T-helper 1 cell (primary cell): ENCODE data around the gene UBE2E1.
A peak's percentile ranks its signal among the peaks of the same experiment; 100 is the strongest.
"Not testable (repeated sequence)": the region's sequence is repeated elsewhere in the genome, so short reads cannot be mapped to it uniquely, and the experiment has no call there.

ENCODE experiments used
- DNase-seq, 5 donors: peaks; one replicate each; pipeline ENCODE4 v3.0.0-alpha.2; 2012 to 2020

UBE2E1 gene

GRCh38 chr3:23884481-23884880, 78.7 kb downstream of the UBE2E1 start:
- no peak for DNase-seq

GRCh38 chr3:23885210-23885609, 79.5 kb downstream of the UBE2E1 start:
- no peak for DNase-seq

- DNase-seq = no peak
Measured at GRCh38 chr3:23886311-23886710, 80.6 kb downstream of the UBE2E1 start.

- peak in 1 of 5 donors; percentile 12 for DNase-seq
Measured at GRCh38 chr3:23888617-23889228, 83.0 kb downstream of the UBE2E1 start.

GRCh38 chr3:23889386-23889785, 83.6 kb downstream of the UBE2E1 start:
- DNase-seq = no peak

DNA sequence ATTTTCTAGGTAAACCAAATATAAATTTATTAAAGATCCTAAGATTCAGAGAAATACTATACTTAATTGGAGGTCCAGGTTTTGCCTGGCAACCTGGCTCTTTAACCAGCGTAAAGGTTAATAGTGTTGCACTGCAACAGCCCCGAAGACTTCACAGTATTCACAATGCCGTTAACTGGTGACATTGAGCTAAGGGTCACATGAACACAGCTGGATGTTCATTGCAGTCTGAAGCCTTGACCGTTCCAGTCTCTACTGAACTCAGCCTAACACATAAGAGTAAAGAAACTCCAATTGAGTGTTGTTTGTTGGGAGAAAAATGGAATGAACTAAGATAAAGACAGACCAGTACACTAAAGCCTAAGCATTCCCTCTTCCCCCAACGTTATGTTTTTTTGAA, 84.2 kb downstream of the UBE2E1 start:
- no peak for DNase-seq

GRCh38 chr3:23894254-23895061, 88.7 kb downstream of the UBE2E1 start:
- DNase-seq = no peak

DNA sequence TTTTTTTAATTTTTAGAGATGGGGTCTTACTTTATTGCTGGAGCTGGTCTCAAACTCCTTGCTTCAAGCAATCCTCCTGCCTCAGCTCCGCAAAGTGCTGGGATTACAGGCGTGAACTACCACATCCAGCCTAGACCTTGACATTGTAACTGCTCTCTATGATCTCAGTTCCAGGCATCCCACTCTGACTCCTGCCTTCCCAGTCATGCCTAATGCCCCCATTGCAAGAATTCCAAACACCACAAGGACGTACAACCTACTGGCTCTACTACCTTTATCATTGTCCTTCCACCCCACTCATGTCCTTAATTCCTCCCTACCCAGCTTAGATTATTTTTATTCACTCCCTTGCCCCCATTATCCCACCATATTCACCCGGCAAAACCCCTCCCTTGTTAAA, 89.4 kb downstream of the UBE2E1 start:
- no peak for DNase-seq

DNA sequence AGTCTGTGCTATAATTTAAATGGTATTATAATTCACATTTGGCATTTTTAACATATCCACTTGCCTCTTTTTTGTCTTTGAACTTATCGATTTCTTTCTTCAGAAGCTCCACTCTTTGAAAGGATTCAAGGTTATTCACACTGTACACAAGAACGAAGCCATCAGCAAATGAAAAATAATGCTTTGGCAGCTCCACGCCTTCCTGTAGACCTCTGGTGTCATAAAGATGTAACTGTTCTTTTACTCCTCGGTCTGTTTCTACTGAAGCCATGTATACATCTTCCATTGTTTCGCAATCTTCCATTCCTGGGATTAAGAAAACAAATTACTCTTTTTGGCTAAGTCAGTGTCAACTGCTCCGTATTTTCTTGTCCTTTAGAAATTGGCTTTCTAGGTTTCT, 95.0 kb downstream of the UBE2E1 start:
- no peak for DNase-seq

DNA sequence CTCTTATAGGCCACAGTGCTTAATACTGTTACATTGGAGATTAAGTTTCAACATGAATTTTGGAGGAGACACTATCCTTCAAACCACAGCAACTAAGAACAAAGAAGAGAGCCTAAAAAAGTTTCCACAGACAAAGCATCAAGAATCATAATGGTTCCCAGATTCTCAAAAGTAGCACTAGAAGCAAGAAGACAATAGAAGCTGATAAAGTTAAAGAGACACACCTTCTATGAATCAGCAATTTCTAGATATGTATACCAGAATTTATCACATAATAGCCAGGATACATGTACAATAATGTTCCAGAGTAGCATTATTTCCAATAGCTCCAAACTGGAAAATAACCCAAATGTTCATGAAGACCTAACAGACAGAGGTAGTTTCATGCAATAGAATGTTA, 98.8 kb downstream of the UBE2E1 start:
- no peak for DNase-seq

GRCh38 chr3:23909341-23909740, 103.6 kb downstream of the UBE2E1 start:
- DNase-seq = no peak

GRCh38 chr3:23911397-23911796, 105.6 kb downstream of the UBE2E1 start:
- no peak for DNase-seq

DNA sequence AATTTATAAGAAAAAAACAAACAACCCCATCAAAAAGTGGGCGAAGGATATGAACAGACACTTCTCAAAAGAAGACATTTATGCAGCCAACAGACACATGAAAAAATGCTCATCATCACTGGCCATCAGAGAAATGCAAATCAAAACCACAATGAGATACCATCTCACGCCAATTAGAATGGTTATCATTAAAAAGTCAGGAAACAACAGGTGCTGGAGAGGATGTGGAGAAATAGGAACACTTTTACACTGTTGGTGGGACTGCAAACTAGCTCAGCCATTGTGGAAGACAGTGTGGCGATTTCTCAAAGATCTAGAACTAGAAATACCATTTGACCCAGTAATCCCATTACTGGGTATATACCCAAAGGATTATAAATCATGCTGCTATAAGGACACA, 106.6 kb downstream of the UBE2E1 start:
- DNase-seq = not testable (repeated sequence)

GRCh38 chr3:23913182-23913581, 107.4 kb downstream of the UBE2E1 start:
- DNase-seq = no peak

GRCh38 chr3:23913873-23914743, 108.4 kb downstream of the UBE2E1 start:
- no peak for DNase-seq

GRCh38 chr3:23915537-23916108, 109.9 kb downstream of the UBE2E1 start:
- DNase-seq = no peak

DNA sequence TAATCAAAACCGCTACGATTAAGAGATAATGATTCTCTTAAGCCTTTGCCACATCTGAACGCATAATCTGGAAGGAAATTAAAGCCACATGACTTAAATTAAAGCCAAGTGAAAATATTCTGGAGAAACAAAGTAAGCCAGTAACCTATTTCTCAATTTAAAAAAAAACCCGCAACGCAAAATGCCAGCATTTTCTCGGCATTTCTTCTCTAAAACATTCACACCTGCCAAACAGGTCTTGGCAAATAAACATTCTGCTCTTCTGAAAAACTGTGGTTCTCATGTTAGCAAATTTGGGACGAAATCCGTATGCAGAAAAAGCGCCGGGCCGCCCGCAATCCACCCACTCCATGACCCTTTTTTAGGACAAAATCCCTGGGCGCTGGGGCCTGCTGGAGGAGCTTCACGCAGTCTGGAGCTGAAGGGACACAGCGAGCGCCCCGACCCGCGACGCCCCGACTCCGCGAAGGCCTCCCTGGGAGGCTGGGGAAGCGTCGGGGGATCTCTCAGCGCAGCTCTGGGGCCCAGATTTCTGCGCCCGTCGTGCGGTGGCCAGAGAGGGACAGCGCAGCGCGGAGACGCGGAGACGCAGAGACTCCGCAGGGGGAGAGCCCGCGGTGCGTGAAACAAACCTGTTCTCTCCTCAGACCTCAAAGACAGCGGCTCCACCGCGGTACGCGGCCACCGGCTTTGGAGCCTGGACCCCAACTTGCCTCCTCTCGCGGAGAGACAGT, 110.6 kb downstream of the UBE2E1 start:
- DNase-seq = no peak

GRCh38 chr3:23916886-23917678, 111.3 kb downstream of the UBE2E1 start, which contains the start of the genes NKIRAS1 and RPL15:
Gene NKIRAS1, minus strand, starts transcription at chr3:23916990. Its CDS starts 6,086 bp downstream, at chr3:23910904.
Gene RPL15, plus strand, starts transcription at chr3:23917132. Its CDS starts 728 bp downstream, at chr3:23917860.
- peak; percentile 93 to 98 (median 96) for DNase-seq

GRCh38 chr3:23917679-23918303, 112.0 kb downstream of the UBE2E1 start:
- not testable (repeated sequence) for DNase-seq

- not testable (repeated sequence) for DNase-seq
Measured at GRCh38 chr3:23918331-23918730, 112.6 kb downstream of the UBE2E1 start.

- no peak for DNase-seq
Measured at GRCh38 chr3:23919628-23920027, 113.9 kb downstream of the UBE2E1 start.
